H1 (cell line): Measurements from ENCODE around the gene TMUB1. TPM values are rescaled to one million over a fixed set of nuclear protein-coding genes. Genes with fewer than 3 reads are reported as not detected.

ENCODE experiments used
- CTCF ChIA-PET: fragments of 300-600 bp; sonication (Branson Sonifier 250); formaldehyde crosslinking; loops from one replicate; lab custom pipeline; 2021; ENCODE audit not compliant: partially characterized antibody; lab: Charles Lee
- POLR2A ChIA-PET: fragments of 300-600 bp; sonication (Branson Sonifier 250); formaldehyde crosslinking; loops from one replicate; lab custom pipeline; 2021; ENCODE audit warnings: inconsistent platforms; ENCODE audit not compliant: partially characterized antibody; lab: Charles Lee
- DNase-seq, 2 experiments: peaks; one replicate each; pipeline versions ENCODE4 v3.0.0 to v3.0.0-alpha.2; 2010 to 2022; ENCODE audit warnings: low spot score in 2 of 2, low read depth in 1 of 2, mixed read lengths in 1 of 2
- FAIRE-seq: peaks from 2 replicates; lab custom pipeline; 2011; peaks lifted over from hg19 to GRCh38; lab: Jason Lieb, UNC
- H2AFZ ChIP-seq: 2 replicates; pipeline ENCODE4 v1.8.1; 2012; ENCODE audit warnings: low read length, inconsistent platforms
- H2AK5ac ChIP-seq: 2 replicates; pipeline ENCODE4 v1.6.1; 2013; ENCODE audit warnings: low read depth, low read length
- H2BK120ac ChIP-seq: replicated peaks from 2 replicates; pipeline ENCODE3; 2013; ENCODE audit warnings: low read depth, low read length, inconsistent platforms
- H2BK12ac ChIP-seq: 2 replicates; pipeline ENCODE4 v1.6.1; 2013; ENCODE audit warnings: low read depth, low read length
- H2BK15ac ChIP-seq: 2 replicates; pipeline ENCODE4 v1.6.1; 2013; ENCODE audit warnings: low read length
- H2BK20ac ChIP-seq: 2 replicates; pipeline ENCODE4 v1.6.1; 2013; ENCODE audit warnings: low read length
- H2BK5ac ChIP-seq: 2 replicates; pipeline ENCODE4 v1.6.1; 2013; ENCODE audit warnings: low read depth, low read length
- H3K14ac ChIP-seq: 2 replicates; pipeline ENCODE4 v1.6.1; 2013; ENCODE audit warnings: inconsistent platforms; ENCODE audit not compliant: insufficient read length
- H3K18ac ChIP-seq: 2 replicates; pipeline ENCODE4 v1.6.1; 2013; ENCODE audit warnings: low read length; ENCODE audit errors: extremely low read depth
- H3K23ac ChIP-seq: 2 replicates; pipeline ENCODE4 v1.6.1; 2013; ENCODE audit warnings: inconsistent platforms; ENCODE audit not compliant: insufficient read length
- H3K23me2 ChIP-seq: 2 replicates; pipeline ENCODE4 v1.6.1; 2013; ENCODE audit warnings: low read depth, low read length
- H3K27ac ChIP-seq: 2 replicates; pipeline ENCODE4 v1.6.1; 2011; ENCODE audit warnings: low read depth, low read length, inconsistent platforms
- H3K27me3 ChIP-seq, 4 experiments: replicated peaks in 1 of 4; 1 replicate in 1 of 4; 2 replicates in 3 of 4; pipeline versions ENCODE4 v1.6.1 to v1.8.1; 2011 to 2013; ENCODE audit warnings: low read length in 3 of 4, mild to moderate bottlenecking in 3 of 4, inconsistent platforms in 2 of 4, mixed read lengths in 2 of 4, moderate library complexity in 1 of 4; ENCODE audit not compliant: control insufficient read depth in 3 of 4, insufficient read depth in 3 of 4; ENCODE audit errors: extremely low read depth in 1 of 4
- H3K36me3 ChIP-seq, 4 experiments: 2 replicates each; pipeline versions ENCODE4 v1.6.1 to v1.8.1; 2011 to 2013; ENCODE audit warnings: mild to moderate bottlenecking in 4 of 4, low read length in 3 of 4, moderate library complexity in 2 of 4, control low read depth in 1 of 4, inconsistent platforms in 1 of 4; ENCODE audit not compliant: insufficient read depth in 4 of 4, control insufficient read depth in 2 of 4
- H3K4ac ChIP-seq: replicated peaks from 2 replicates; pipeline ENCODE3; 2013; ENCODE audit warnings: low read length, low read depth, mixed read lengths, inconsistent platforms; ENCODE audit not compliant: insufficient read length
- H3K4me1 ChIP-seq, 4 experiments: replicated peaks in 1 of 4; 1 replicate in 1 of 4; 2 replicates in 3 of 4; pipeline versions ENCODE4 v1.6.1 to v1.8.1; 2011 to 2013; ENCODE audit warnings: low read length in 3 of 4, inconsistent platforms in 2 of 4, mixed read lengths in 1 of 4; ENCODE audit not compliant: insufficient read depth in 4 of 4, control insufficient read depth in 3 of 4
- H3K4me2 ChIP-seq, 2 experiments: 2 replicates each; pipeline versions ENCODE4 v1.6.1 to v1.8.1; 2011 to 2013; ENCODE audit warnings: low read depth in 2 of 2, low read length in 2 of 2, control low read depth in 1 of 2, inconsistent platforms in 1 of 2, mild to moderate bottlenecking in 1 of 2; ENCODE audit not compliant: insufficient read depth in 1 of 2
- H3K4me3 ChIP-seq, 4 experiments: fragments of 200-600, 300-600 bp in 1 of 4; sonication (generic), shearing (Covaris generic), sonication (Bioruptor Twin) in 1 of 4; 2 replicates each; pipeline versions ENCODE4 v1.5.1 to v1.8.1; 2011 to 2016; ENCODE audit warnings: low read length in 4 of 4, low read depth in 3 of 4, control low read depth in 2 of 4, inconsistent platforms in 2 of 4, mild to moderate bottlenecking in 2 of 4, mixed read lengths in 1 of 4, moderate library complexity in 1 of 4; ENCODE audit not compliant: insufficient read depth in 2 of 4; ENCODE audit errors: extremely low read depth in 1 of 4
- H3K56ac ChIP-seq: replicated peaks from 2 replicates; pipeline ENCODE3; 2013; ENCODE audit warnings: low read depth, mild to moderate bottlenecking, mixed read lengths, low read length, inconsistent platforms; ENCODE audit not compliant: insufficient read length
- H3K79me1 ChIP-seq: 2 replicates; pipeline ENCODE4 v1.6.1; 2013; ENCODE audit warnings: low read depth, low read length, control low read depth
- H3K79me2 ChIP-seq, 2 experiments: 2 replicates each; pipeline versions ENCODE4 v1.6.1 to v1.8.1; 2012 to 2013; ENCODE audit warnings: low read length in 2 of 2, mild to moderate bottlenecking in 2 of 2, inconsistent platforms in 1 of 2; ENCODE audit not compliant: insufficient read depth in 2 of 2, control insufficient read depth in 1 of 2
- H3K9ac ChIP-seq, 4 experiments: replicated peaks in 1 of 4; 1 replicate in 1 of 4; 2 replicates in 3 of 4; pipeline versions ENCODE4 v1.6.1 to v1.8.1; 2011 to 2013; ENCODE audit warnings: low read depth in 3 of 4, low read length in 3 of 4, control low read depth in 2 of 4, mild to moderate bottlenecking in 2 of 4, moderate library complexity in 2 of 4, inconsistent platforms in 1 of 4; ENCODE audit errors: extremely low read depth in 1 of 4
- H3K9me3 ChIP-seq, 2 experiments: 2 replicates each; pipeline versions ENCODE4 v1.6.1 to v1.8.1; 2012 to 2013; ENCODE audit warnings: mild to moderate bottlenecking in 2 of 2, moderate library complexity in 2 of 2, control low read depth in 1 of 2, inconsistent platforms in 1 of 2, low read depth in 1 of 2, low read length in 1 of 2, mixed read lengths in 1 of 2; ENCODE audit not compliant: insufficient read depth in 2 of 2
- H4K20me1 ChIP-seq, 2 experiments: replicated peaks in 1 of 2; 2 replicates each; pipeline versions ENCODE3 to v1.8.1; 2011 to 2013; ENCODE audit warnings: inconsistent platforms in 2 of 2, low read length in 2 of 2, mild to moderate bottlenecking in 1 of 2; ENCODE audit not compliant: insufficient read depth in 2 of 2, control insufficient read depth in 1 of 2
- H4K5ac ChIP-seq: 2 replicates; pipeline ENCODE4 v1.6.1; 2013; ENCODE audit warnings: low read length, low read depth, mixed read lengths, inconsistent platforms; ENCODE audit not compliant: insufficient read length
- H4K8ac ChIP-seq: 2 replicates; pipeline ENCODE4 v1.8.0; 2013; ENCODE audit warnings: mild to moderate bottlenecking, moderate library complexity, low read length, inconsistent platforms; ENCODE audit not compliant: insufficient read depth; ENCODE audit errors: extremely low read depth
- H4K91ac ChIP-seq: replicated peaks from 2 replicates; pipeline ENCODE3; 2013; ENCODE audit warnings: low read length, mixed read lengths, inconsistent platforms; ENCODE audit not compliant: insufficient read length
- KDM1A ChIP-seq: fragments of 200-600, 300-600 bp; sonication (generic); IDR thresholded peaks from 2 replicates; pipeline ENCODE4 v1.7.1; 2016; ENCODE audit warnings: mild to moderate bottlenecking, low read length, borderline replicate concordance
- YY1 ChIP-seq: IDR thresholded peaks from 2 replicates; pipeline ENCODE4 v1.6.1; 2011; ENCODE audit warnings: low read depth, mild to moderate bottlenecking, low read length
- WGBS, 2 experiments: shearing (Covaris generic) in 1 of 2; methylation state at CpG; one replicate each; pipeline versions ENCODE4 v1.1.6 to v1.1.7; 2013 to 2015; ENCODE audit warnings: low lambda C conversion rate in 2 of 2, mixed read lengths in 2 of 2, inconsistent platforms in 1 of 2, low coverage in 1 of 2, missing lambda C conversion rate in 1 of 2; ENCODE audit not compliant: insufficient replicate concordance in 2 of 2, insufficient coverage in 1 of 2, insufficient read length in 1 of 2; ENCODE audit errors: extremely low coverage in 1 of 2, missing lambda C conversion rate in 1 of 2; 5-methylcytosine and 5-hydroxymethylcytosine counted together
- polyA plus RNA-seq, 7 experiments: library from polyadenylated mRNA; depleted of rRNA in 3 of 7; stranded (reverse) in 5 of 7; unstranded in 2 of 7; fragments of >200 nt in 5 of 7; fragments of 200-250 nt in 2 of 7; gene quantifications; 1 replicate in 5 of 7; 2 replicates in 1 of 7; 4 replicates in 1 of 7; pipeline versions ENCODE4 v1.2.1 to v1.2.3, GENCODE V29; 2011 to 2013; ENCODE audit warnings: missing spikeins in 2 of 7, mixed read lengths in 2 of 7
- total RNA-seq: library from RNA; stranded (reverse); fragmentation: NEBNext Ultra II Directional; extraction: Animal tissue kit (Norgen Biotek cat#: 25700); gene quantifications from 2 replicates; pipeline ENCODE4 v1.2.1, GENCODE V29; 2021

The TMUB1 gene
- total and polyA plus RNA-seq, 2 of the 8 experiments (the other 6 are each of a cell fraction or from before 2014, with no cell fraction given): 41.4 to 56.2 TPM

DNA sequence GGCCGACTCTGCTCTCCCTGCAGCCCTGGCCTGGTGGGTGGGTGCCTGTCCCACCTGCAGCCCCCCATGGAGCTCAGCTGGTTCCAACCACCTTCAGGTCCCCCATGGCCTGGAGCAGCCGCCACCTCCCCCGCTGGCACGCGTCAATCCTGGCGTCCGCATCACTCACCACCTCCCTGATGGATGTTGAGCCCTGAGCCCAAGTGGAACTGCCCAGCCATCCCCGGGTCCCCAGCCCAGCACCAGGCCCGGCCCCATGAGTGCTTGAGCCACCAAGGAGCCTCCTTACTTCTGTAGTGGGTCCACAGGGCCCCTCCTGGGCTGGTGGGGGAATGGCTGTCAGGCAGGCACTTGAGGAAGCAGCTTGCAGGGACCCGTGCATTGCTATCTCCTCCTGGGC, 17.6 kb upstream of the TMUB1 start:
- no peaks in the 10 kb centered on the region; the same call in 1 of the 2 replicates for H3K23me2 ChIP-seq
- H3K27ac ChIP-seq: no peak overlapping the region
- no peaks in the 10 kb centered on the region for H3K27me3 ChIP-seq
- H2AK5ac ChIP-seq: no peak overlapping the region
- no peak for TF ChIP-seq YY1
- no peak for TF ChIP-seq KDM1A
- no peak overlapping the region for H4K8ac ChIP-seq
- peaks cover 2 to 31% (median 16%) of the 10 kb centered on the region in 4 experiments for H3K4me1 ChIP-seq
- H3K4ac ChIP-seq: no peak overlapping the region
- H3K79me1 ChIP-seq: peaks cover 14% of the 10 kb centered on the region
- no peaks in the 10 kb centered on the region for H3K36me3 ChIP-seq
- peak overlapping the region; percentile 60; the same call in 1 of the 2 replicates for H2BK12ac ChIP-seq
- H3K14ac ChIP-seq: no peak overlapping the region
- no peak overlapping the region for H3K18ac ChIP-seq
- no peak overlapping the region for H4K91ac ChIP-seq
- H3K9ac ChIP-seq: no peak overlapping the region
- H3K4me3 ChIP-seq: no peak overlapping the region
- H4K20me1 ChIP-seq: peaks cover 9 to 31% of the 10 kb centered on the region in 2 experiments
- DNase-seq: no peak
- no peak overlapping the region for H3K4me2 ChIP-seq
- H2BK20ac ChIP-seq: no peak overlapping the region
- H3K23ac ChIP-seq: no peak overlapping the region
- FAIRE-seq: no peak
- no peak overlapping the region for H3K56ac ChIP-seq
- no peak overlapping the region for H2AFZ ChIP-seq
- H3K79me2 ChIP-seq: peaks cover 0 to 50% of the 10 kb centered on the region in 2 experiments; a peak in 2 of 4 replicates
- WGBS, 2 experiments: 86% methylated on average over 8 of the region's 10 CpGs; no CpG with 5 or more reads in 1 of the 2 experiments
- H2BK15ac ChIP-seq: 0 out of 2 replicates have a peak overlapping the region, but pooled peaks have one; percentile 8
- H2BK120ac ChIP-seq: no peak overlapping the region
- no peaks in the 10 kb centered on the region for H3K9me3 ChIP-seq
- ChIA-PET CTCF (interaction anchor here (0.9 to 22.4 kb wide), 6 partner anchors 11 to 109 kb away, joined by 3 to 448 read pairs (median 4); partner anchors contain the start of genes AGAP3 and TMUB1), POLR2A (interaction anchor here (1.2 to 1.5 kb wide), 3 partner anchors 10 to 66 kb away, joined by 3 to 5 read pairs (median 3); no protein-coding TSS in a partner anchor)
- H2BK5ac ChIP-seq: 0 out of 2 replicates have a peak overlapping the region, but pooled peaks have one; percentile 16
- H4K5ac ChIP-seq: no peak overlapping the region
